NB4 (cell line): Measurements from ENCODE around the gene BICRAL.

Experiments
- MYC ChIP-seq: IDR thresholded peaks from 2 replicates; pipeline ENCODE4 v1.6.1; 2011; ENCODE audit warnings: low read depth, low read length
- POLR2A ChIP-seq: IDR thresholded peaks from 2 replicates; pipeline ENCODE4 v1.6.1; 2011; ENCODE audit warnings: mild to moderate bottlenecking; ENCODE audit not compliant: insufficient read length; ENCODE audit errors: extremely low read depth
- TF ChIP-seq, protein P1 (sequence below): IDR thresholded peaks from one replicate; pipeline ENCODE4 v1.5.1; 2012; ENCODE audit warnings: low read depth, low read length

GRCh38 chr6:42790549-42791181, 8.8 kb downstream of the BICRAL start:
- TF ChIP-seq, protein P1, sequence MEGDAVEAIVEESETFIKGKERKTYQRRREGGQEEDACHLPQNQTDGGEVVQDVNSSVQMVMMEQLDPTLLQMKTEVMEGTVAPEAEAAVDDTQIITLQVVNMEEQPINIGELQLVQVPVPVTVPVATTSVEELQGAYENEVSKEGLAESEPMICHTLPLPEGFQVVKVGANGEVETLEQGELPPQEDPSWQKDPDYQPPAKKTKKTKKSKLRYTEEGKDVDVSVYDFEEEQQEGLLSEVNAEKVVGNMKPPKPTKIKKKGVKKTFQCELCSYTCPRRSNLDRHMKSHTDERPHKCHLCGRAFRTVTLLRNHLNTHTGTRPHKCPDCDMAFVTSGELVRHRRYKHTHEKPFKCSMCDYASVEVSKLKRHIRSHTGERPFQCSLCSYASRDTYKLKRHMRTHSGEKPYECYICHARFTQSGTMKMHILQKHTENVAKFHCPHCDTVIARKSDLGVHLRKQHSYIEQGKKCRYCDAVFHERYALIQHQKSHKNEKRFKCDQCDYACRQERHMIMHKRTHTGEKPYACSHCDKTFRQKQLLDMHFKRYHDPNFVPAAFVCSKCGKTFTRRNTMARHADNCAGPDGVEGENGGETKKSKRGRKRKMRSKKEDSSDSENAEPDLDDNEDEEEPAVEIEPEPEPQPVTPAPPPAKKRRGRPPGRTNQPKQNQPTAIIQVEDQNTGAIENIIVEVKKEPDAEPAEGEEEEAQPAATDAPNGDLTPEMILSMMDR = no peak
- TF ChIP-seq POLR2A (no peak), MYC (no peak)
